Activated CD4-positive, CD25-positive, alpha-beta regulatory T cell (primary cell): ENCODE data around the gene BBS1.

ENCODE experiments used
- DNase-seq, 4 experiments: peaks; one replicate each; lab custom pipeline; 2025; lab: John Stamatoyannopoulos, UW

Gene BBS1

GRCh38 chr11:66477263-66478201 lies 32.9 kb upstream of the BBS1 start:
- DNase-seq = no peak

- no peak for DNase-seq
Observed at GRCh38 chr11:66478729-66479393, 31.6 kb upstream of the BBS1 start.

GRCh38 chr11:66479394-66480116 lies 30.9 kb upstream of the BBS1 start:
- DNase-seq = no peak

DNA sequence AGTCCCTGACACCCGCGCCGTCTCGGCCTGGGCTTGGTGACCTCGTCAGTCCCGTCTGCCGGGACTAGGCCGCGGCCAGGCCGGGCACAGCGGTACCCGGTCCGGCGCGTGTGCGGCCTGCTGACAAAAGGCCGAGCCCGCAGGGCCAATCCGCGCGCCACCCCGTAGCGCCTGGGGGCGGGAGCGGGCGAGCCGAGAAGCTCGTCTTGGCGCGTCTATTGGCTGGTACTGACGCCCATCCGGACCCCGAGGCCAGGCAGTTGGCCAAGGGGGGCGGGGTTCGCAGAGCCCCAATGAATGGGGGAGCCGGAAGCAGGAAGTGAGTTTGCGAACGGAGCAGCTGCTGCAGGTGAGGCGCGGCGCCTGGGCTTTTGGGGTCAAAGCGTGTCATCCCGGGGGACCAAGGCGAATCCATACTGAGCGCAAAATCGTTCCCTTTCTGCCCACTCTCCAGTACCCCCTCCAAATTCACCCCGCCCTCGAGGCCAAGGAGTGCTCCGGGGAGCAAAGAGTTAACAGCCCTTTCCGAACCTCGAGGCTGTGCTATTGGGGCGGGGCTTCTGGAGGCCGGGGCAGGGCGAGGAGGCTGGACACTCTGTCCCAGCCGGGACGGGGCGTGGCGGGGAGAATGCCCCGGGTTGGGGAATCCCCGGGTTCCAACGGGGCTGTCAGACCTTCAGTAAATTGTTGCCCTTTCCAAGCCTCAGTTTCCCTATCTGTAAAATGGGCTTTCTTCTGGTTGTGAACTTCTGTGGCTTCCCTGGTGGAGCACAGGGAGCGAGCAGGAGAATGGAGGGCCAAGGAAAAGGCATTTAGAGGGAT lies 30.1 kb upstream of the BBS1 start, which contains the start of gene DPP3:
Gene DPP3, plus strand, starts transcription at position 318 of the 822 bp plus-strand sequence. CDS start 1,767 bp downstream, outside the sequence.
- peak; percentile 85 to 97 (median 93) for DNase-seq

DNA sequence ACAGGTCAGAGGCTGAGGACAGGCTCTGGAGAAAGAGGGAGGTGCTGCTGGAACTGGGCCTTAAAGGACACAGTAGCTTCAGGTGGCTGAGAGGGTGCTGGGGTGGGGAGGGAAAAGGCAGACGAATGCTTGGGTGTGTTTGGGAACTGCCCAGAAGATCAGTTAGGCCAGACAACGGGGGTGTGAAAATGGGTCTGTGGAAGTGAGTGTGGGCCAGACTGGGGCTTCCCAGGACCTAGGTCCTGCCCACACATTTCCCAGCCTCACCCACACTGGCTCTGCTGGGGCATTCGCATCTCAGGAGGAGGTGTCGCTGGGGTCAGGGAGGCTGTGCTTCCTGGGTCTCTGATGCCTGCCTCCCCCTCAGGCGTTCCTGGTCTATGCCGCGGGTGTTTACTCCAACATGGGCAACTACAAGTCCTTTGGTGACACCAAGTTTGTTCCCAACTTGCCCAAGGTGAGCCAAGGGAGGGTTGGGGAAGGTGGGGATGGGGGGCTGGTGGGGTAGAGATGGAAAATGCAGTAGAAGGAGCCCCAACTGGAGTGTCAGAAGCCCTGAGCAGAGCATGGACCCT lies 25.5 kb upstream of the BBS1 start:
- no peak for DNase-seq

DNA sequence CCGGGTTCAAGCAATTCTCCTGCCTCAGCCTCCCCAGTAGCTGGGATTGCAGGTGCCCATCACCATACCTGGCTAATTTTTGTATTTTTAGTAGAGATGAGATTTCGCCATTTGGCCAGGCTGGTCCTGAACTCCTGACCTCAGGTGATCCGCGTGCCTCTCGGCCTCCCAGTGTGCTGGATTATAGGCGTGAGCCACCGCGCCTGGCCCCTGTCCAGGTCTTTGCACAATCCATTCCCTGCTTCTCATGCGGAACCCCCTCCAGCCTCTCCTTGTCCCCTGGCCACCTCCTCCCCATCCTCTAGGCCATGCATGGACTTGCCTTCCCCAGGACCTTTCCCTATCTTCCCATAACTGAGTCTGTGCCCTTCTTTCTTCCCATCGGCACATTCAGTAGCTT lies 21.5 kb upstream of the BBS1 start:
- no peak for DNase-seq

- DNase-seq = no peak
Observed at GRCh38 chr11:66489636-66490035, 20.8 kb upstream of the BBS1 start.

DNA sequence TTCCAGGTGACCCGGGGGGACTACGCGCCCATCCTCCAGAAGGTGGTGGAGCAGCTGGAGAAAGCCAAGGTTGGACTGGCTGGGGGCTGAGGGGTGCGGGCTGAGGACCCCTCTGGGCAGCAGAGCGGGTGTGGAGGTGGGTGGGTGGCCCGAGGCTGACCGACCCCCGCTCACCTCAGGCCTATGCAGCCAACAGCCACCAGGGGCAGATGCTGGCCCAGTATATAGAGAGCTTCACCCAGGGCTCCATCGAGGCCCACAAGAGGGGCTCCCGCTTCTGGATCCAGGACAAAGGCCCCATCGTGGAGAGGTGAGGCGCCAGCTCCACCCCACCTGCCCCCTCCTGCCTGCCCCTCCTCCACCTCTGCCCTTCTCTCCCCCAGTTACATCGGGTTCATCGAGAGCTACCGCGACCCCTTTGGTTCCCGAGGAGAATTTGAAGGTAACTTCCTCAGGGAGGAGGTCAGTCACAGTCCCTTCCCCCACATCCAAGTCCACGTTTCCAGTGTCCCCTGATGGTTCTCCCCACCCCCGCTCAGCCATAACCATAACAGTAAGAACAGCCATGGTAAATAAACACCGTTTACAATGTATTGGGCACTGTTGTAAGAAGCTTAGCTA lies 19.0 kb upstream of the BBS1 start:
- no peak for DNase-seq

- DNase-seq = no peak
Observed at GRCh38 chr11:66492161-66492865, 18.1 kb upstream of the BBS1 start.

- DNase-seq = no peak
Observed at GRCh38 chr11:66493130-66493529, 17.3 kb upstream of the BBS1 start.

DNA sequence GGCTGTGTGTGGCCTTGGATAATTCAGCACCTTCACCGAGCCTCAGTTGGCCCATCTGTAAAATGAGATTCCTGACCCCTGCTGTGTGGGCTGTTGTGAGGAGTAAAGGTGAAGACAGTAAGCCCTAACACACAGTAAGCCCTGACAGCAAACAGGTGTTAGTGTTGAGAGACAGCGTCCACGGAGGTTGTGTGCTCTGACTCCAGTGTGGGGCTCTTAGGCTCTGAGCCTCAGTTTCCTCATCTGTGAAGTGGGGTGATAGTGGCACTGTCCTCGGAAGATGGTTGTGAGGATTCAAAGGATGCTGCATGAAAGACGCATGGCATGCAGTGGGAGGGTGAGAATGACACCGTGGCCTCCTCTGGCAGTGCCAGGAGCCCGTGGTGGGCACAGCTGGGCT lies 16.0 kb upstream of the BBS1 start:
- DNase-seq = no peak

DNA sequence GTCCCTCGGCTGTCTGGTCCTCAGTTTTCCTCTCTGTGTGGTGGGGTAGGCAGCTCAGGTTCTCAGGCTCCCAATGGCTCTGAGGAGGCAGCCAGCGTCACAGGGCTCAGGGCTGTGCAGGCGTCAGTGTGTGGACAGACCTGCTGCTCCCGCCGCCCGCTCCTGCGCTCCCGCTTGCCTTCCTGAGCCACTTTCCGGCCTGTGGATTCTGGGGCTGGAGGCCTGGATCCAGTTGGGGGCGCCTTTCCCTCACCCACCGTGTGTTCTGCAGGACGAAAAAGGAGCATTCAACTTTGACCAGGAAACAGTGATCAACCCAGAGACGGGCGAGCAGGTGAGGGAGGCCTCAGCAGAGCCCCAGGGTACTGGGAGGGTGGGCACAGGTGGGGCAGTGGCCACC lies 15.5 kb upstream of the BBS1 start:
- no peak for DNase-seq

GRCh38 chr11:66495401-66495854 lies 15.0 kb upstream of the BBS1 start:
- no peak for DNase-seq

- DNase-seq = no peak
Observed at GRCh38 chr11:66497206-66497605, 13.2 kb upstream of the BBS1 start.

GRCh38 chr11:66498506-66498905 lies 11.9 kb upstream of the BBS1 start:
- DNase-seq = no peak

- DNase-seq = no peak
Observed at GRCh38 chr11:66505276-66505816, 5.1 kb upstream of the BBS1 start.

DNA sequence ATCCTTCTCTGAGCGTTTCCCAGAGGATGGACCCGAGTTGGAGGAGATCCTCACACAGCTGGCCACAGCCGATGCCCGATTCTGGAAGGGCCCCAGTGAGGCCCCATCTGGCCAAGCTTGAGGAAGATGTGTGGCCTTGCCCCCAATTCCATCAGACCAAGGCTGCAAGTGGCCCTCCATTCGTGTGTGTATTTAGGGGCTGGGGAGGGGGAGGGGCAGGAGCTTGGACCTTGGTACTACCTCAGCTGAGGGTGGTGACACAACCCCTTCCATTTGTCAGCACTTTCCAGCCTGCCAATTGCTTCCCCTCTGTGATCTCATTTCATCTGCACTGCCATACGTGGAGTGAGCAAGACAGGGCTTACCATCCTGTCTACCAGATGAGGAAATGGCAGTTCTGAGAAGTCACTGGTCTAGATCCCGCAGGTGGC lies 1.3 kb upstream of the BBS1 start:
- DNase-seq = no peak

DNA sequence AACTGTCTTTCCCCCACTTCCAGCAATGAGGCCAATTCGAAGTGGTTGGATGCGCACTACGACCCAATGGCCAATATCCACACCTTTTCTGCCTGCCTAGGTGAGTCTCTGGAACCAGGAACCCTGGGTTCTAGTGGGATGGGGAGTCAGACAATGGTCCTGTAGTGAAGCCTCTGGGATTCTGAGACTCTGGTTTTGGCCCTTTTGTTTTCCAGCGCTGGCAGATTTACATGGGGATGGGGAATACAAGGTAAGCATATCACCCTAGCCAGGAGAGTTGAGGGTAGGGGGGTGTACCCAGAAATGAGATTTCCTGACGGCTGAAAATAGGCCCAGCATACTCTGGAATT lies 530 bp downstream of the BBS1 start:
- DNase-seq = no peak

DNA sequence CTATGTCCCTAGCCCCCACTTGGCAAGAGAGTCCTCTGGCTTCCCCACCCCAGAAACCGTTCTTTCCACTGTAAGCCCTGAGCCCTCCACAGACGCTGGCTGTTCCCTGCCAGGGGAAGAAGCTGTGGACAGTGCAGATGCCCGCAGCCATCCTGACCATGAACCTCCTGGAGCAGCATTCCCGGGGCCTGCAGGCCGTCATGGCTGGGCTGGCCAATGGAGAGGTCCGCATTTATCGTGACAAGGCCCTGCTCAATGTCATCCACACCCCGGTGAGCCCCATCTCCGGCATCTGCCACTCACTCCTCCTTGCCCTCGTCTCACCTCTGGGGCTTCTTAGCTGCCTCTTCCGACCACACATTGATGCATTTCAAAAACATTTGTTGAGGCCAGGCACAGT lies 13.2 kb downstream of the BBS1 start:
- no peak for DNase-seq
